ENCODE measurements around the gene NUAK1. TPM values are rescaled to one million over a fixed set of nuclear protein-coding genes. Genes with fewer than 3 reads are reported as not detected.
A peak's percentile ranks its signal among the peaks of the same experiment; 100 is the strongest.

NUAK1 gene
- total and polyA plus RNA-seq, 2 donors from 2014 or later: 2.9 to 28.8 TPM

DNA sequence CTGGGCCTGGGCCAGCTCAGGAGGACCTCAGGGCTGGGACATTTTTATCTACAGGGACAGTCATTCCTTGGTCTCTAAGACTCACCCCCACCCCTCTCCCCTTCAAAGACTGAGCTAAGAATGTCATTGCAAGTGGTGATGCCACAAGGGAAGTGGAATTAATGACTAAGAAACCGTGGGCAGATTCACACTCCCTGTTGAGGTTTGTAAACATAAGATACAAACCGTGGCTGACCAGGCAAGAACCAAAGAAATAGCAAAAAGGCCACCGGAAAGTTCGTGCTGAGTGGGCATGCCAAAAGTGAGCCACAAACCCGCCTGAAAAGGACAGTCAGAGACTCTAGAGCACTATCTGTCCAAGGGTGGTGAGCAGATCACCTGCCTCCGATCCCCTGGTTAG, 25.7 kb downstream of the NUAK1 start:
- H3K27ac ChIP-seq (ENCODE audit: low read depth in 2 of 2, low read length in 2 of 2): no peak overlapping the region
- H3K4me1 ChIP-seq (ENCODE audit: control insufficient read depth in 2 of 3, insufficient read depth in 2 of 3, low read depth in 1 of 3, low read length in 3 of 3): peaks cover 2 to 56% (median 32%) of the 10 kb centered on the region in 3 donors
- H3K36me3 ChIP-seq (ENCODE audit: control insufficient read depth in 2 of 3, insufficient read depth in 3 of 3, low read length in 3 of 3): no peaks in the 10 kb centered on the region
- TF ChIP-seq, protein P1, sequence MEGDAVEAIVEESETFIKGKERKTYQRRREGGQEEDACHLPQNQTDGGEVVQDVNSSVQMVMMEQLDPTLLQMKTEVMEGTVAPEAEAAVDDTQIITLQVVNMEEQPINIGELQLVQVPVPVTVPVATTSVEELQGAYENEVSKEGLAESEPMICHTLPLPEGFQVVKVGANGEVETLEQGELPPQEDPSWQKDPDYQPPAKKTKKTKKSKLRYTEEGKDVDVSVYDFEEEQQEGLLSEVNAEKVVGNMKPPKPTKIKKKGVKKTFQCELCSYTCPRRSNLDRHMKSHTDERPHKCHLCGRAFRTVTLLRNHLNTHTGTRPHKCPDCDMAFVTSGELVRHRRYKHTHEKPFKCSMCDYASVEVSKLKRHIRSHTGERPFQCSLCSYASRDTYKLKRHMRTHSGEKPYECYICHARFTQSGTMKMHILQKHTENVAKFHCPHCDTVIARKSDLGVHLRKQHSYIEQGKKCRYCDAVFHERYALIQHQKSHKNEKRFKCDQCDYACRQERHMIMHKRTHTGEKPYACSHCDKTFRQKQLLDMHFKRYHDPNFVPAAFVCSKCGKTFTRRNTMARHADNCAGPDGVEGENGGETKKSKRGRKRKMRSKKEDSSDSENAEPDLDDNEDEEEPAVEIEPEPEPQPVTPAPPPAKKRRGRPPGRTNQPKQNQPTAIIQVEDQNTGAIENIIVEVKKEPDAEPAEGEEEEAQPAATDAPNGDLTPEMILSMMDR (IDR thresholded peaks at IDR 0.05; ENCODE audit: borderline replicate concordance, extremely low read depth, insufficient read depth): no peak
- intact Hi-C loops (cut with DNase I): no loop called here
- DNase-seq (no peak), FAIRE-seq (no peak)
- H3K9ac ChIP-seq (ENCODE audit: low read length in 3 of 3): no peak overlapping the region
- H3K4me3 ChIP-seq (ENCODE audit: low read length in 3 of 3): no peak overlapping the region
- H3K9me3 ChIP-seq (ENCODE audit: control insufficient read depth in 2 of 3, insufficient read depth in 1 of 3, low read length in 3 of 3): no peaks in the 10 kb centered on the region
- no peaks in the 10 kb centered on the region for H3K27me3 ChIP-seq (ENCODE audit: control insufficient read depth, insufficient read depth, low read length)

DNA sequence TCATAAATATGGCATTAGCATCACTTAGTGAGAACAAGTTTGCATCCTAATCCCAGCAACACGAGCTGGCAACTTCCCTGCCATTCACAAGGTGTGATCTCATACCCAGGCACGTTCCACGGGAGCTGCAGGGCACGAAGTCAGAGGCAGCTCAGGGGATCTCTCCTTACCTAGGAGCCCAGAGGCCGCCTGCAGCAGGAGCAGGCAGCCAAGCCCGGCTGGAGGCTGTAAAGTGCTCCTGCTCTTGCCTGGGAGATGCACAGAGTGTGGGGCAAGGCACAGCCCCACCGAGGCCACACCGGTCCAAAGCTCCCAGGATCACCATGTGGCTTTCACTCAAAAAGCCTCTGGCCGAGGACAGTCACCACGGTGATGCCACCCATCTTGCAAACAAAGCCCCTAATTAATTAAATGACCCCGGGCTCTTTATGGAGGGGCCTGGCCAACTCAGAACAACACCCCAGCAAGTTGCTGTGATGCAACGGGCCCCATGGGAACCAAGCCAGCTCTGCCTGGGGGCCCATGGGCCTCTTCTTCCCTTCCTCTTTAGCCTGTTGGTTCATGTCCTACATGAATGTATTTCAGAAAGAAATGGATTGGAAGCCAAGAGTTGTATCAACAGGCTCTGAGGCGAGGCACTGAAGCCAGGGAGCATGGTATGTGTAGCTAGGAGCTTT, 26.5 kb downstream of the NUAK1 start:
- FAIRE-seq: no peak
- no peaks in the 10 kb centered on the region for H3K9me3 ChIP-seq (ENCODE audit: control insufficient read depth in 2 of 3, insufficient read depth in 1 of 3, low read length in 3 of 3)
- TF ChIP-seq, protein P1 (IDR thresholded peaks at IDR 0.05; ENCODE audit: borderline replicate concordance, extremely low read depth, insufficient read depth): no peak
- no peaks in the 10 kb centered on the region for H3K36me3 ChIP-seq (ENCODE audit: control insufficient read depth in 2 of 3, insufficient read depth in 3 of 3, low read length in 3 of 3)
- H3K9ac ChIP-seq (ENCODE audit: low read length in 3 of 3): peak overlapping the region in 1 of 3 donors; percentile 21
- no peak overlapping the region for H3K4me3 ChIP-seq (ENCODE audit: low read length in 3 of 3)
- no peak overlapping the region for H3K27ac ChIP-seq (ENCODE audit: low read depth in 2 of 2, low read length in 2 of 2)
- intact Hi-C loops (cut with DNase I): no loop called here
- H3K27me3 ChIP-seq (ENCODE audit: control insufficient read depth, insufficient read depth, low read length): no peaks in the 10 kb centered on the region
- no peak for DNase-seq
- H3K4me1 ChIP-seq (ENCODE audit: control insufficient read depth in 2 of 3, insufficient read depth in 2 of 3, low read depth in 1 of 3, low read length in 3 of 3): peaks cover 2 to 62% (median 38%) of the 10 kb centered on the region in 3 donors

DNA sequence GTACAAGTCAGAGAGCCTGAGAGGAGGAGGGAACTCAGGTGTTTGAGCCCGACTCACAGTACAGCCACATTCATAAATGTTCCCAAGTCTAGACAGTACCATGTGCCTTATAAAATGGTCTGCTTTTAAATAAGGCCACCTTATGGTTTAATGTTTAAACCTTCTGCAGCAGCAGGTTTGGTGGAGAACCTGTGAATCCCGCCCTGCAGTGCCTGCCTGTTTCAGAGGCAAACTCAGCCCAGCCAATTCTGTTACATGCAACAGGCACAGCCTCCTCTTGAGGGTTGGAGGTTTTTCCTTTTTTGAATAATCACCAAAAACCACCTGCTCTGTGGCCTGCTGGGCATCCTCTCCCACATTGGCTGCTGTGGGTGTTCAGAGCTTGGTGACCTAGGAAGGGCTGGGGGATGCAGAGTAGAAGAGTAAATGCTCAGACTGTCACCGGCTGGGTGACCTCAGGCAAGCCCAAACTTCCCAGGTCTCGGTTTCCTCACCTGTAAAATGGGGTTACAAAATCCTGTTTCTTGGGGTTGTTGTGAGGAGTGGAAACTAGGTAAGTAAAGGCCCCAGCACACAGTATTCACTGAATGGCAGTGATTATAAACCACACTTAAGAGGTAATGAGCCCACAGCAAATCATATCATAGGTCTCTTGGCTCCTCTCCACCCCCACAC, 28.0 kb downstream of the NUAK1 start:
- intact Hi-C loops (cut with DNase I): no loop called here
- TF ChIP-seq, protein P1 (IDR thresholded peaks at IDR 0.05; ENCODE audit: borderline replicate concordance, extremely low read depth, insufficient read depth): no peak
- H3K4me3 ChIP-seq (ENCODE audit: low read length in 3 of 3): no peak overlapping the region
- peaks cover 3 to 72% (median 44%) of the 10 kb centered on the region in 3 donors for H3K4me1 ChIP-seq (ENCODE audit: control insufficient read depth in 2 of 3, insufficient read depth in 2 of 3, low read depth in 1 of 3, low read length in 3 of 3)
- H3K9ac ChIP-seq (ENCODE audit: low read length in 3 of 3): peak overlapping the region in 1 of 3 donors; percentile 28
- H3K27me3 ChIP-seq (ENCODE audit: control insufficient read depth, insufficient read depth, low read length): no peaks in the 10 kb centered on the region
- H3K36me3 ChIP-seq (ENCODE audit: control insufficient read depth in 2 of 3, insufficient read depth in 3 of 3, low read length in 3 of 3): no peaks in the 10 kb centered on the region
- FAIRE-seq (no peak), DNase-seq (peak in 2 of 5 donors; percentile 63 to 72)
- H3K27ac ChIP-seq (ENCODE audit: low read depth in 2 of 2, low read length in 2 of 2): peak overlapping the region; percentile 32 to 37
- no peaks in the 10 kb centered on the region for H3K9me3 ChIP-seq (ENCODE audit: control insufficient read depth in 2 of 3, insufficient read depth in 1 of 3, low read length in 3 of 3)
